Measurements from ENCODE around the gene NKAIN2. TPM values are rescaled to one million over a fixed set of nuclear protein-coding genes. Genes with fewer than 3 reads are reported as not detected.

The NKAIN2 gene
- total RNA-seq, 3 donors from 2014 or later (not counting 1 experiment from before 2014, with no cell fraction given) = 0.45 TPM; not detected in 2

GRCh38 chr6:124203101-124203811 lies 399.6 kb downstream of the NKAIN2 start:
- Histone ChIP-seq H3K27ac (ENCODE audit: low read length) (no peak overlapping the region), H3K36me3 (ENCODE audit: control insufficient read depth, insufficient read depth, low read length) (no peaks in the 10 kb centered on the region), H3K27me3 (ENCODE audit: control insufficient read depth, insufficient read depth, low read length) (no peaks in the 10 kb centered on the region), H3K4me1 (ENCODE audit: control insufficient read depth, insufficient read depth, low read length) (no peaks in the 10 kb centered on the region), H3K9me3 (ENCODE audit: control insufficient read depth, insufficient read depth, low read length) (no peaks in the 10 kb centered on the region), H3K4me3 (ENCODE audit: low read length) (no peak overlapping the region)
- Mint-ChIP-seq H3K9me3 (peaks cover 3 to 16% of the 10 kb centered on the region in 2 donors), H3K4me1 (no peaks in the 10 kb centered on the region), H3K27ac (no peak overlapping the region), H3K4me3 (no peak overlapping the region), H3K27me3 (ENCODE audit: low read depth in 2 of 2) (no peaks in the 10 kb centered on the region), H3K36me3 (no peaks in the 10 kb centered on the region)
- TF ChIP-seq, protein P1, sequence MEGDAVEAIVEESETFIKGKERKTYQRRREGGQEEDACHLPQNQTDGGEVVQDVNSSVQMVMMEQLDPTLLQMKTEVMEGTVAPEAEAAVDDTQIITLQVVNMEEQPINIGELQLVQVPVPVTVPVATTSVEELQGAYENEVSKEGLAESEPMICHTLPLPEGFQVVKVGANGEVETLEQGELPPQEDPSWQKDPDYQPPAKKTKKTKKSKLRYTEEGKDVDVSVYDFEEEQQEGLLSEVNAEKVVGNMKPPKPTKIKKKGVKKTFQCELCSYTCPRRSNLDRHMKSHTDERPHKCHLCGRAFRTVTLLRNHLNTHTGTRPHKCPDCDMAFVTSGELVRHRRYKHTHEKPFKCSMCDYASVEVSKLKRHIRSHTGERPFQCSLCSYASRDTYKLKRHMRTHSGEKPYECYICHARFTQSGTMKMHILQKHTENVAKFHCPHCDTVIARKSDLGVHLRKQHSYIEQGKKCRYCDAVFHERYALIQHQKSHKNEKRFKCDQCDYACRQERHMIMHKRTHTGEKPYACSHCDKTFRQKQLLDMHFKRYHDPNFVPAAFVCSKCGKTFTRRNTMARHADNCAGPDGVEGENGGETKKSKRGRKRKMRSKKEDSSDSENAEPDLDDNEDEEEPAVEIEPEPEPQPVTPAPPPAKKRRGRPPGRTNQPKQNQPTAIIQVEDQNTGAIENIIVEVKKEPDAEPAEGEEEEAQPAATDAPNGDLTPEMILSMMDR (IDR thresholded peaks at IDR 0.05) = no peak
- intact Hi-C loops (cut with micrococcal nuclease) = no loop called here
- WGBS (ENCODE audit: insufficient coverage) = no CpG with 5 or more reads among the region's 2 CpGs
- DNase-seq (no peak), ATAC-seq (no peak)

GRCh38 chr6:124203812-124204167 lies 400.1 kb downstream of the NKAIN2 start:
- intact Hi-C loops (cut with micrococcal nuclease) = no loop called here
- DNase-seq (no peak), ATAC-seq (no peak)
- Mint-ChIP-seq H3K36me3 (no peaks in the 10 kb centered on the region), H3K27ac (no peak overlapping the region), H3K4me3 (no peak overlapping the region), H3K27me3 (ENCODE audit: low read depth in 2 of 2) (no peaks in the 10 kb centered on the region), H3K9me3 (peaks cover 3 to 11% of the 10 kb centered on the region in 2 donors), H3K4me1 (no peaks in the 10 kb centered on the region)
- TF ChIP-seq, protein P1 (IDR thresholded peaks at IDR 0.05) = no peak
- H3K9me3 ChIP-seq (ENCODE audit: control insufficient read depth, insufficient read depth, low read length) = no peaks in the 10 kb centered on the region
- no peak overlapping the region for H3K27ac ChIP-seq (ENCODE audit: low read length)
- H3K4me1 ChIP-seq (ENCODE audit: control insufficient read depth, insufficient read depth, low read length) = no peaks in the 10 kb centered on the region
- H3K27me3 ChIP-seq (ENCODE audit: control insufficient read depth, insufficient read depth, low read length) = no peaks in the 10 kb centered on the region
- H3K36me3 ChIP-seq (ENCODE audit: control insufficient read depth, insufficient read depth, low read length) = no peaks in the 10 kb centered on the region
- 92% methylated on average over 1 of the region's 2 CpGs for WGBS (ENCODE audit: insufficient coverage)
- no peak overlapping the region for H3K4me3 ChIP-seq (ENCODE audit: low read length)

GRCh38 chr6:124205921-124206320 lies 402.3 kb downstream of the NKAIN2 start:
- Mint-ChIP-seq H3K4me1 (no peaks in the 10 kb centered on the region), H3K27ac (no peak overlapping the region), H3K9me3 (peaks cover 6 to 12% of the 10 kb centered on the region in 2 donors), H3K4me3 (no peak overlapping the region), H3K27me3 (ENCODE audit: low read depth in 2 of 2) (no peaks in the 10 kb centered on the region), H3K36me3 (no peaks in the 10 kb centered on the region)
- H3K27me3 ChIP-seq (ENCODE audit: control insufficient read depth, insufficient read depth, low read length) = no peaks in the 10 kb centered on the region
- no peaks in the 10 kb centered on the region for H3K36me3 ChIP-seq (ENCODE audit: control insufficient read depth, insufficient read depth, low read length)
- H3K4me1 ChIP-seq (ENCODE audit: control insufficient read depth, insufficient read depth, low read length) = no peaks in the 10 kb centered on the region
- TF ChIP-seq, protein P1 (IDR thresholded peaks at IDR 0.05) = no peak
- no peak for DNase-seq
- no CpG with 5 or more reads among the region's 2 CpGs for WGBS (ENCODE audit: insufficient coverage)
- no peak for ATAC-seq
- H3K9me3 ChIP-seq (ENCODE audit: control insufficient read depth, insufficient read depth, low read length) = no peaks in the 10 kb centered on the region
- intact Hi-C loops (cut with micrococcal nuclease) = no loop called here
- no peak overlapping the region for H3K4me3 ChIP-seq (ENCODE audit: low read length)
- H3K27ac ChIP-seq (ENCODE audit: low read length) = no peak overlapping the region
